BJ (cell line): Measurements from ENCODE around the gene GADL1. TPM values are rescaled to one million over a fixed set of nuclear protein-coding genes. Genes with fewer than 3 reads are reported as not detected.

ENCODE experiments used
- CTCF ChIA-PET: fragments of 350-600 bp; formaldehyde crosslinking; extraction: SDS; loops from one replicate; lab custom pipeline; 2021; ENCODE audit warnings: antibody characterized with exemption, inconsistent platforms; lab: Yijun Ruan, JAX
- POLR2A ChIA-PET: fragments of 300-600 bp; sonication (Branson Sonifier 250); formaldehyde crosslinking; extraction: SDS; loops from one replicate; lab custom pipeline; 2021; ENCODE audit warnings: antibody characterized with exemption; lab: Charles Lee
- DNase-seq: peaks from one replicate; pipeline ENCODE4 v3.0.0-alpha.2; 2011; ENCODE audit warnings: low read depth
- H3K27me3 ChIP-seq: 2 replicates; pipeline ENCODE4 v1.6.0; 2011; ENCODE audit warnings: low read length; ENCODE audit not compliant: control insufficient read depth, insufficient read depth
- H3K36me3 ChIP-seq: 2 replicates; pipeline ENCODE4 v1.5.1; 2011; ENCODE audit warnings: low read length; ENCODE audit not compliant: control insufficient read depth, insufficient read depth
- H3K4me3 ChIP-seq: 2 replicates; pipeline ENCODE4 v1.5.1; 2011; ENCODE audit warnings: low read depth, mild to moderate bottlenecking, control low read depth, low read length
- polyA plus RNA-seq: library from polyadenylated mRNA; depleted of rRNA; stranded (reverse); fragments of >200 nt; gene quantifications from 2 replicates; pipeline ENCODE4 v1.2.3, GENCODE V29; 2011
- TF ChIP-seq, protein P1 (sequence below): IDR thresholded peaks from 2 replicates; pipeline ENCODE4 v1.5.1; 2011; ENCODE audit warnings: low read depth, mild to moderate bottlenecking, control low read depth, inconsistent platforms, low read length, moderate library complexity; ENCODE audit not compliant: insufficient read depth

Gene GADL1
- polyA plus RNA-seq, 1 experiment: not detected

DNA sequence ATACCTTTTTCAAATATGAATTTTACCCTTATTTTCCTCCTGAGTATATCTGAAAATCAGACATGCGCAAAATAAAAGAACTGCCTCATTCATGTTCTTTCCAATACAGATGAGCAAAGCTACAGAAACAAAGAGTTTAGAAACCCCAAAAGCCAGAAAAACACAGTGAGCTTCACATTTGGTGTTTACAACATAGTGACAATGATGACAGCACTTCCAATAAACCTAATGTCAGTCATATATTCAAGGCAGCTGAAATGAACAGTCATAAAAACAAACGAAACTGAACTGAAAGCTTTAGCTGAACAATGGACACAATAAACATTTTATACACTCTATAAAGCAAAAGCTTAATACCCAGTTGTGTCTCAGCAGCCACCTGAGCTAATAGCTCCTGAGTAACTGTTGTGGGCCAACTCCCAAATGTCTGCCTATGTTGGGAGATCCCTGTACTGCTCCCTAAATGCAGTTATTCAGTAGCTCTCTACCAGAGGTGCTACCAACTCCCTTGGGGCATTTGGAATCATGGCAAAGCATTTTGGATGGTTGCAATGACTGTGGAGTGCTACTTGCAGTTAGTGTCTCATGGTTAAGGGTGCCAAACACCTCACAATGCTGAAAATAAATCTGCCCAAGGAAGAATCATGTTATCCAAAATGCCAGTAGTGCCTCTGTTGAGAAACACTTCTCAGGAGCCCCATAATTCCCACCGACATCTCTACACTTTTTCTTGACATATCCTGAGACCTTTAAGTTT, 156.5 kb downstream of the GADL1 start:
- CTCF ChIA-PET: interaction anchor here (1.2 kb wide), 1 partner anchor 696 kb away, joined by 4 read pairs; no protein-coding TSS in a partner anchor
- POLR2A ChIA-PET: no interaction called here

DNA sequence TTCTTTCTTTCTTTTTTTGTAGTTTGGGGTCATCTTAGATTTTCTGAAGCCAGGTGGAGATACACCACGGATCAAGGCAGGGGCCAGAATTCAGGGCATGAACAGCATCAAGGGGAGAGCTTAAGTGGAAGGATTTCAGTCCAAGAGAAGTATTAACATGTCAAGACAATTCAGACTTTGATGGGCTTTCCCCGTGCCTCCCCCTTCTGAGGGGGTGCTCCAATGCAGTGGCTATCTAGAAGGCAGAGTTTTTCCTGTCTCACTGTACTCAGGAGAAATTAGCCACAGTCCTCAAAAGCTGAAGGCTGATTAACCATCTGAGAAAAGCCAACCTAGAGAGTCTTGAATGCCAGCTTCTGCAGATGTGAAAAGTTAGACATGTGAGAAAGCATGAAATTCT, 160.8 kb downstream of the GADL1 start:
- CTCF ChIA-PET: interaction anchor here (0.5 to 1.3 kb wide), 2 partner anchors 163 to 691 kb away, joined by 3 read pairs; no protein-coding TSS in a partner anchor
- H3K27me3 ChIP-seq: no peaks in the 10 kb centered on the region
- H3K4me3 ChIP-seq: no peak overlapping the region
- POLR2A ChIA-PET: no interaction called here
- DNase-seq: no peak
- H3K36me3 ChIP-seq: no peaks in the 10 kb centered on the region
- TF ChIP-seq, protein P1, sequence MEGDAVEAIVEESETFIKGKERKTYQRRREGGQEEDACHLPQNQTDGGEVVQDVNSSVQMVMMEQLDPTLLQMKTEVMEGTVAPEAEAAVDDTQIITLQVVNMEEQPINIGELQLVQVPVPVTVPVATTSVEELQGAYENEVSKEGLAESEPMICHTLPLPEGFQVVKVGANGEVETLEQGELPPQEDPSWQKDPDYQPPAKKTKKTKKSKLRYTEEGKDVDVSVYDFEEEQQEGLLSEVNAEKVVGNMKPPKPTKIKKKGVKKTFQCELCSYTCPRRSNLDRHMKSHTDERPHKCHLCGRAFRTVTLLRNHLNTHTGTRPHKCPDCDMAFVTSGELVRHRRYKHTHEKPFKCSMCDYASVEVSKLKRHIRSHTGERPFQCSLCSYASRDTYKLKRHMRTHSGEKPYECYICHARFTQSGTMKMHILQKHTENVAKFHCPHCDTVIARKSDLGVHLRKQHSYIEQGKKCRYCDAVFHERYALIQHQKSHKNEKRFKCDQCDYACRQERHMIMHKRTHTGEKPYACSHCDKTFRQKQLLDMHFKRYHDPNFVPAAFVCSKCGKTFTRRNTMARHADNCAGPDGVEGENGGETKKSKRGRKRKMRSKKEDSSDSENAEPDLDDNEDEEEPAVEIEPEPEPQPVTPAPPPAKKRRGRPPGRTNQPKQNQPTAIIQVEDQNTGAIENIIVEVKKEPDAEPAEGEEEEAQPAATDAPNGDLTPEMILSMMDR: no peak

More for the DNA sequence above, 156.5 kb downstream of the GADL1 start:
- no peak for DNase-seq
- Histone ChIP-seq H3K4me3 (no peak overlapping the region), H3K27me3 (no peaks in the 10 kb centered on the region), H3K36me3 (no peaks in the 10 kb centered on the region)
- TF ChIP-seq, protein P1: no peak

DNA sequence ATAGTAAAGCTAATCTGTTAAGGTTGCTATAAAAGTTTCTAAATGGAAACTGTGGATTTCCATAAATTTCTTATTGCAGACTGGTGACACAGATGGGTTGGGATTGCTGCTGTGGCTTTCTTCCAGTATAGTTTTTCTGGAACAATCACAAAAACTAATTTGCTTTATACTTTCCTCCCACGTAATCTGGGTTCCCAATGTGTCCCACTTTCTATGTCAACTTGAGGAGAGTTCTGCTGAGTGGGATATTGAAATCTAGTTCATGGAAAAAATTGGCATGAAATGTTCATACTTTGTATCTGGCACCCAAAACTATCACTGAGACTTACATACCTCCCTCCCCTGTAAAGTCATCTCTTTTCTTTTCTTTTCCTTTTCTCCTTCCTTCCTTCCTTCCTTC, 161.3 kb downstream of the GADL1 start:
- TF ChIP-seq, protein P1: no peak
- CTCF ChIA-PET: no interaction called here
- Histone ChIP-seq H3K36me3 (no peaks in the 10 kb centered on the region), H3K27me3 (no peaks in the 10 kb centered on the region), H3K4me3 (no peak overlapping the region)
- DNase-seq: no peak
- POLR2A ChIA-PET: no interaction called here

DNA sequence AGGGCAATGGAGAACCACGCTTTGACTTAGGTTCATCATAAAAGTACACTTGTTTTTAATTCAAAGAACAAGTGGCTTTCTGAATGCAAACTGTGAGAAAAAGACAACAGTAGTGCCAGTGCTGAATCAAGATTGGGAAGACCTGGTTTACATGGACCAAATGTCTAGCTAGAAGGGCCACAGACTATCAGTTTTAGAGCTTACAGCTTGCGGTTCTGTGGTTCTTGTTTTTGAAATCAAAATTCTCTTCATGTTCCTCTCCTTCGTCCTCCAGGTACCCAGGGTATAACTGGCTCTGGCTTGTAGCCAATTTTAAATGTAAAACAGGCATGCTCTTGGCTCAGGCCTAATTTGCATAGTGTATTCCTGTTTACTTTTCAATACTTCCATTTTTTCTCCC, 163.5 kb downstream of the GADL1 start:
- H3K27me3 ChIP-seq: no peaks in the 10 kb centered on the region
- TF ChIP-seq, protein P1: no peak
- ChIA-PET CTCF (no interaction called here), POLR2A (no interaction called here)
- H3K4me3 ChIP-seq: no peak overlapping the region
- no peak for DNase-seq
- H3K36me3 ChIP-seq: no peaks in the 10 kb centered on the region

DNA sequence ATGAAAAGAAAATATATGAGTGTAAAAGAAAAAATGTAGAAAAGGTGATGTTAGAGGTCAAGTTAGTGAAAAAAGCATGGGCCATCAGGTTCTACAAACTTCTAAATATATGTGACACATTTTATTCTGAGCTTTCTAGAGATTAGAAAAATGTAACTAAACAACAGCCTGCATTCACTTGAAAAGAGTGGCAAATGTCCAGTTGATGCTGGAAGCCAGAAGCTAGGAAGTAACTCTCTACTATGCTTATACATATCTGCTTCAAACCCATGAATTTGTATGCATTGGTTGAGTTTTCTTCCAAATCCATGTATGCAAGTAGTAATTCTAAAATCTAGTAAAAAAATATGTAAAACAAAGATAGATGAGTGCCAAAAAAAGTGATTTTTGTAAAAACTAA, 164.5 kb downstream of the GADL1 start:
- Histone ChIP-seq H3K4me3 (no peak overlapping the region), H3K36me3 (no peaks in the 10 kb centered on the region), H3K27me3 (no peaks in the 10 kb centered on the region)
- ChIA-PET POLR2A (no interaction called here), CTCF (no interaction called here)
- TF ChIP-seq, protein P1: no peak
- no peak for DNase-seq
